Measurements from ENCODE around the gene MTMR12.

- TF ChIP-seq POLR2AphosphoS5 (IDR thresholded peaks at IDR 0.05) = no peak
- no peak for TF ChIP-seq CTCF (IDR thresholded peaks at IDR 0.05)
- TF ChIP-seq POLR2A (IDR thresholded peaks at IDR 0.05) = no peak
- no peak for TF ChIP-seq EP300 (IDR thresholded peaks at IDR 0.05)
Observed at GRCh38 chr5:32261198-32261597, 51.5 kb downstream of the MTMR12 start.
